Measurements from ENCODE around the gene MYO1D.
"Not testable (repeated sequence)": the region's sequence is repeated elsewhere in the genome, so short reads cannot be mapped to it uniquely, and the experiment has no call there.

Gene MYO1D

DNA sequence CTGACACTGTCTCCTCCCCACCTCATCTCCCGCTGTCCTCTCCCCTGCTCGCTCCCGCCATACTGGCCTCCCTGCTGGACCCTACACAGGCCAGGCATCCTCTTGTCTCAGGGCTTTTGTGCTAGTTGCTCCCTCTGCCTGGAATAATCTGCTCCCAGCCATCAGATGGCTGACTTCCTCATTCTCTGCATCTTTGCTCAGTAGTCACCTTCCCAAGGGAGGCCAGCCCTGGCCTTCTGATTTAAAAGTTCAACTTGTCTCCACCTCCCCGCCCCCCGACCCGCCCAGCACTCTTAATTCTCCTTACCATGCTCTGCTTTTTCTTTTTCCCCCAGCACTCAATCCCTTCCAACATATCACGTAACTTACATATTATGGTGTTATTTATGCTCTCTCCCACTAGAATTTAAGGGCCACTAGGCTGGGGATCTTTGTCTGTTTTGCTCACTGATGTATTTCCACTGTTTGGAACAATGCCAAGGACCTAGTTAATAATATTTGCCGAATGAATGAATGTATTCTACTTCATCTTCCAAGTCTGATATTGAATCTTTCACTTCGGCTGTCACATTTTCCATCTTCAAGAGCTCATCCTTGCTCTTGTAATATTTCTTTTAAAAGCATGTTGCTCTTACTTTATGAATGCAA lies 211.9 kb downstream of the MYO1D start:
- DNase-seq, result no peak

DNA sequence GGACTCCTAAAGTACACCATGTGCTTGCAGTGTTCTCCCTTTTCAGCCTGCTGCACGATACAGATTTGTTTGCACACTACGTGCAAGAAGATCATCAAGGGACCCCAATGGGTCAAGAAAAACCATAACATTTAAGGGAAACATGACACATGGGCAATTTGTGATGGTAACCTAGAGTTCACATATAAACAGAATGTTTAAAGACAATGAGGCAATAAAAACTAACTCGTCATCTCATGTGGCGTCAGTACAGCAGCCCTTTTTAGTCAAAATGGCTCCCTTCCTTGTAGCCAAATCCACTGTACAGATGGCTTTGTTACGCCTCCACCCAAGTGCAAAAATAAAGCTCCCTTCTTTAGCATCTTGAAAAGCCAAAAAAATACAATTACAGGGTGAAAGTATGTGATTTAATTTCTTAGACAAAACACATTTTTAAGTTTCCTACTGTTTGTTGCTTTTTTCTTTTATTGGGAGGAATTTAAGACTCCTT lies 216.4 kb downstream of the MYO1D start:
- DNase-seq, result no peak

DNA sequence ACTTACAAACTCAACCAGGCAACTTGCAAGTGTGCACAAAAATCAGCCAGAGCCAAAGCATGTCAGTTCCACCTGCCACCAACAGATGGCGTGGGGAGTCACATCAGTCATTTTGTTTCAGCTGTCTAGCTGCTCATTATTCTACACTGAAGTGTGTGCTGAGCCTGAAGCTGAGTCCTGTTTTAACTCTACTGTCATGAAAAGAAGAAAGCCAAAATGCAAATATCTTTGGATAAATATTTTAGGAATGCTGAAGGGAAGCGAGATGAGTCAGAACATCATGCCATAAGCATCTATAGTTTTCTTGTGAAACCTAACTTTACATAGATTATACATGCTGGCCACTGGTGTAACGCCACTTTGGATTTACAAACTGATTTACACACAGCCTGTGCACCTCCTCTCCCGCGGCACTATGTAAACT lies 217.5 kb downstream of the MYO1D start:
- DNase-seq, result peak in 13 of 14 donors; percentile 14 to 73 (median 56)

DNA sequence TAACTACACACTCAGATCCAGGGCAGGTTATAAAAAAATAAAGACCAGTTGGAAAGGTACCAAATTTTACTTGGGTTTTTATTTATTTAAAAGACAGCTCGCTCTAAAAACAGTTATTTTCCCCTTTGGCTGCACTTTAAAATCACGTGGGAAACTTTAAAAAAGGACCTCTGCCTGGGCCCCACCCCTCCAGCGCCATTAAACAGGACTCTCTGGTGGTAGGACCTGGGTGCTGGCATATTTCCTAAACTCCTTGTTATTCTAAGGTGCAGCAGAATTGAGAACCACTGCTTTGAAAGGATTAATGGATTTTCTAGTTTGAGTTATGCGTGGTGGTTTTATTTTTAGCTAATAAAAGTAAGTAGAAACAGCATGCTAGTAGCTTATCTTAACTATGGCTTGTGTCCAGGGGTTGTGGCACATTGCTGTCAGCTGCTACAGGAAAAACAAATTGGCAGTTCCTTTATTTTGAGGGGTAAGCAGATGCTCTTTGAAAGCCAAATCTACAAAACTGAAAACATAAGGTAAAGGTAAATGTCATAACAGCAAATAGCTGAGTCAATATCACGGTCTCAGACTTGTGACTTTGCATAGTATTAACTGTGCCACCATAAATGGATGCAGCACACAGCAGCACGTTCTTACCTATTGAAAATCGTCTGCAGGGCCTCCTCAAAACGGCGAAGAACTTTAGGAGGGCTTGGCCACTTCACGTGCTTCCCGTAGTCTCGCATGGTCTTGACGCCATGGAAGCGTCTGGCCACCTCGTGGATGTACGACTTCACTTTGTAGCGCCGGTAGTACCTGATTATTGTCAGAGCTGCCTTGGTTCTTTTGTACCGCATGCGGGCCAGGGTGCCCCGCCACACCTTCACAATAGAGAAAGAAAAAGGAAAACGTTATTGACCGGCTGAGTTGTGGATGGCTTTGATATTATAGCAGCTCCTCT lies 218.2 kb downstream of the MYO1D start:
- no peak for DNase-seq

DNA sequence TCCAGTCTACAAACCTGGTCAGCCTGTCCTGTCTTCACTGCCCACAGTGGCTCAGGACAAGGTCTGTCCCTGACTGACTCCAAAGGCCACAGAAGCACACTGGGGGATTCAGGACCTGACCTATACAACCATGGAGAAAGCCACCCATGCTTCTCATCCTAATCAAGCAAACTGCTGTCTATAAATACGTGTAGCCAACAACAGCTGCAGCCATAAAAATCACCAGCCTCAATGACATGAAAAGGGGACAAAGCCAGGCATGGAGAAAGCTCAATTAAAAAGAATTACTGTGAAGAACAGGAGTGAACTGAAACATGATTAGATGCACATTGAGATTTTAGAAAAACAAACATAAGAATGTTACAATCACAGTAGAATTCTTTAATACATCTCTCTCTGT lies 220.0 kb downstream of the MYO1D start:
- no peak for DNase-seq

DNA sequence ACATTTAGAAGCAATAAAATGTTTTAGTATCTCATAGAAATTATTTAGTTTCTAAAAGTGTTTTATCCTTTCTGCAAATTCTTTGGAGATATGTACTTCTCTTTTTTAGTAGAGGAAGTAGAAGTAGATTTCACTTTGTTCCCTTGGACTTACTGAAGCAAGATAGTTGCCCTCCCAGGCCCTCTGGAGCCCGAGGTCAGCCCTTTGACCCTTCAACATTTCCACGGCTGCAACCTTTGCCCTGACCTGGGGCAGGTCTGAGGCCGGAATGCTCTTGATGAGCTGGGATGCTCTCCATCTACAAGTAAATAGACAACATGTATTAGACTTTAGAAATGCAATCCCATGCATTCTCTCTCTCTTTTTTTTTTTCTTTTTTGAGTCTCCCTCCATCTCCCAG lies 222.6 kb downstream of the MYO1D start:
- no peak for DNase-seq

DNA sequence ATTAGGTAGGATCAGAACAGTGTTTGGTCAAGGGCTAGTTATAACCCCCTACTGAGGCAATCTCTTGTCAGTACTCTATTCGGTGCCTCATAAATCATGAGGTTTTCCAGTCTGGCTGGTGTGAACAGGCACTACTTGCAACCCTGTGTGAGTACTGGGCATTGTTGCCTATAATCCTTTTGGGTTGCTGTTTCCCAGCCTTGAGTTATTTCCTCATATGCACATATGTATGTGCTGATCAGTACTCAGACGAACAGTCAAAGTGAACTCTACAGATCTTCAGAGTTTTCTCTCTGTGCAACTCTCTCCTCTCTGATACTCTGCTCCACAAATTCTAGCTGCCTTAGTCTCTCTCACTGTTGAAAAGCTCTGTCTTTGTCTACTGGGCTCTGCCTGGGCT lies 225.8 kb downstream of the MYO1D start:
- no peak for DNase-seq

DNA sequence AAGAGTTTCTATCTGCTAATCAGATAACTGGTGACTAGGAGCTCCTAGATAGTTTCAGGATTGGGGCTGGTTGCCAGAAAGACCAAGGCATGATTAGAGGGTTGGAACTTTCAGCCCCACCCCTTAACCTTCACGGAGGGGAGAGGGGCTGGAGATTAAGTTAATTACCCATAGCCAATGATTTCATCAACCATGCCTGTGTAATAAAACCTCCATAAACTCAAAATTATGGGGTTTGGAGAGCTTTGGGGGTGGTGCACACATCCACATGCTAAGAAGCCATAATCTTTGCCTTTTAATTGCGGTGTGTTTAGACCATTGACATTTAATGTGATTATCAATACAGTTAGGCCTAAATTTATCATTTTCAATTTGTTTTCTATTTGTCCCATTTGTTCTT lies 228.5 kb downstream of the MYO1D start:
- DNase-seq, result no peak

DNA sequence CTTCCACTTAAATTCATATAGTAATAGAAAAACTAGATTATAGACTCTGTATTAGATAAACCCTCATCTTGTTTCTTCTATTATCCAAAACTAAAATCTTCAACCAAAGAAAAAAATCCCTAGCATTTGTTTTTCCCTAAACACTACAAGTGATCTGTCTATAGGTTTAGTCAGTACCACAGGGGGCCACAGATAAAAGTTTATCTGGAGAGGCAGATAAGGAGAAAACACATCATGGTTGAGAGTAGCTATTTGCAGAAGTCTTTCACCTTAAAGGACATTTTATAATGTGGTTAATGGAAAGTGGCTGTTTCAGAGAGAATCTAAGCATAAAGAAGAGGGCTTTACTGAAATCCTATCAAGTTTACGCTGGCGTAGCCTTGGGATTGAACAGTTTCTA lies 230.0 kb downstream of the MYO1D start:
- no peak for DNase-seq

DNA sequence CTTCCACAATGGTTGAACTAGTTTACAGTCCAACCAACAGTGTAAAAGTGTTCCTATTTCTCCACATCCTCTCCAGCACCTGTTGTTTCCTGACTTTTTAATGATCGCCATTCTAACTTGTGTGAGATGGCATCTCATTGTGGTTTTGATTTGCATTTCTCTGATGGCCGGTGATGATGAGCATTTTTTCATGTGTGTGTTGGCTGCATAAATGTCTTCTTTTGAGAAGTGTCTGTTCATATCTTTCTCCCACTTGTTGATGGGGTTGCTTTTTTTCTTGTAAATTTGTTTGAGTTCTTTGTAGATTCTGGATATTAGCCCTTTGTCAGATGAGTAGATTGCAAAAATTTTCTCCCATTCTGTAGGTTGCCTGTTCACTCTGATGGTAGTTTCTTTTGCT lies 235.4 kb downstream of the MYO1D start:
- not testable (repeated sequence) for DNase-seq

DNA sequence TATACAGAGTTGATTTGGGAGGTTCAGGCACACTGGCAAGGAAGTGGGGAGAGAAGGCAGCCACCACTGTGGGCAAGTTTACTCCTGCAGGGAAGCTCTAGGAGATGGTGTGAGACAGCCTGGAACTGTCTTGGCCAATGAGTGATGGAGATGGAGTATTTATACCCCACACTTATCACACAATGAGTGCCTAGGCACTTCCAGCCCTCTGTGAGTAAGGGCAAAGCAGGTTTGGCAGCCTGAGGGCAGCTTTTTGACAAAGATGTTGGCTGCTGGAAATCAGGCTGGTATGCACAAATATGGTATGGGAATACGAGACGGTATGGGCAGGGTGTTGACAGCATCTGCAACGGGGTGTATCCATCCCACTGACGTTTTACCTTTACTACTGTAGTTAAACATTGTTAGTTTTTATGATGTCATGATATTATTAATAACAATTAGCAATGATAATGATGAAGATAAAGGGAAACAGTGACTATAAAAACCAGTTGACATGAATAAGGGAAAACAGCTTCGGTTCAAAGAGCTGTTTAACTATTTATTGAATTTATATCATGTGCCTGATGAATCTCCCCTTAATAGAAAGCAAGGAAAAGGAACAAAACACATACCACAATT lies 240.2 kb downstream of the MYO1D start:
- no peak for DNase-seq

DNA sequence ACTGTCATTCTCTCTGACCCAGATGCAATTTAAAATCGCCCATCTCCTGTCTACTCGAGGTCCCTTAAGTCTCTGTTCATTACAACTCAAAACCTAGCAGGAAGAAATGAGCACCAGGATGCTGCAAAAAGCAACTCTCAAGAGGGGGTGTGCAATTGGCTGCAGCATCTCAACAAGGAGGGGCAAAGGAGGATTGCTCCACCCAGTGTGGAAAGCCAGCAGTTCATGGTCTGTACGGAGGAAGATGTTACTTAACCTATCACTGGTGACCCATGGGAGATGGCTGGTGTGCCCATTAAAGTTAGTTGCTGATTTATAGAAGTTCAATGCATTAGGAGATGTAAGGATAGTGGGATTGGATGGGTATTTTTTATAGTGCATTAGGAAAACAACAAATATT lies 242.8 kb downstream of the MYO1D start:
- DNase-seq, result no peak

DNA sequence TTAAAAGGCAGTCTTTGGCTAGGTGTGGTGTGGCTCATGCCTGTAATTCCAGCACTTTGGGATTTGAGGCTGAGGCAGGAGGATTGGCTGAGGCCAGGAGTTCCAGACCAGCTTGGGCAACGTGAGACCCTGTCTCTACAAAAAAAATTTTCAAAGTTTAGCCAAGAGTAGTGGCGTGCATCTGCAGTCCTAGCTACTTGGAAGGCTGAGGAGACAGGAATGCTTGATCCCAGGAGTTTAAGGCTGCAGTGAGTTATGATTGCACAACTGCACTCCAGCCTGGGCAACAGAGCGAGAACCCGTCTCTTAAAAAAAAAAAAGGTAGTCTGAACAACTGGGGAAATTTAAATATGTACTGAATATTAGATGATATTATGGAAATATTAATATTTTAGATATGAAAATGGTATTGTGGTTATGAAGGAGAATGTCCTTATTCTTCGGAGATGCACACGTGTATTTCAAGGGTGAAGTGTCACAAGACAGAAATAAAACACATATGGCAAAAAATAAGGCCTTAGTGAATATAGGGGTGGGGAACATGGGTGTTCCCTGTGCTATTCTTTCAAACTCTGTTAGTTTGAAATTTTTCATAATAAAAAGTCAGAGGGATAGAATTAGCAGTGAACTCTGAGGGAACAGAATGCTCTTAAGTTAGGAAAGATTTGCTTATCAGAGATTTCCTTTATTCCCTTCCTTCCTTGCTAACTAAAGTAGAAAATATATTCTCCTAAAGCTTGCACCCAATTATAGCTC lies 245.4 kb downstream of the MYO1D start:
- no peak for DNase-seq

DNA sequence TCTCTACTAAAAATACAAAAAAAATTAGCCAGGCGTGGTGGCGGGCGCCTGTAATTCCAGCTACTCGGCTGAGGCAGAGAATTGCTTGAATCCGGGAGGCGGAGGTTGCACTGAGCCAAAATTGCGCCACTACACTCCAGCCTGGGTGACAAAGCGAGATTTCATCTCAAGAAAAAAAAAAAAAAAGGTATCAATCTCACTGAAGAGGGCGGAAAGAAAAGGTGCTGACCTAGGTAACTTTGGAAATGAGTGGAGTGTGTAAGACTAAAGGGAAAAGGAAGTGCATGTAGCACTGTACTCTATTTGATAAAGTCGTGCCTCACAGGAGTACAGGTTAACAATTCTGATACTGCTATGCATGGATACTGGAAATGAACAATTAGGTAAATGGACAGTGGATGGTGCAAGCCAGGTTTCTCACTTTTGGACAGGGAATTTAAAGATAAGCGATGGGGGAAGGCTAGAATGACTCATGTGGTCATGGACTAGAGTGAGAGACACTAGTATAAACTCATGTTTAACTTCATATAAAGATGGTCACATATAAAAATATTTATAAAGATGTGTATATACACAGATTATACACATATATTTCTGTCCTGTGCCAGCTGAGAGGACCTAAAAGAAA lies 247.2 kb downstream of the MYO1D start:
- no peak for DNase-seq

DNA sequence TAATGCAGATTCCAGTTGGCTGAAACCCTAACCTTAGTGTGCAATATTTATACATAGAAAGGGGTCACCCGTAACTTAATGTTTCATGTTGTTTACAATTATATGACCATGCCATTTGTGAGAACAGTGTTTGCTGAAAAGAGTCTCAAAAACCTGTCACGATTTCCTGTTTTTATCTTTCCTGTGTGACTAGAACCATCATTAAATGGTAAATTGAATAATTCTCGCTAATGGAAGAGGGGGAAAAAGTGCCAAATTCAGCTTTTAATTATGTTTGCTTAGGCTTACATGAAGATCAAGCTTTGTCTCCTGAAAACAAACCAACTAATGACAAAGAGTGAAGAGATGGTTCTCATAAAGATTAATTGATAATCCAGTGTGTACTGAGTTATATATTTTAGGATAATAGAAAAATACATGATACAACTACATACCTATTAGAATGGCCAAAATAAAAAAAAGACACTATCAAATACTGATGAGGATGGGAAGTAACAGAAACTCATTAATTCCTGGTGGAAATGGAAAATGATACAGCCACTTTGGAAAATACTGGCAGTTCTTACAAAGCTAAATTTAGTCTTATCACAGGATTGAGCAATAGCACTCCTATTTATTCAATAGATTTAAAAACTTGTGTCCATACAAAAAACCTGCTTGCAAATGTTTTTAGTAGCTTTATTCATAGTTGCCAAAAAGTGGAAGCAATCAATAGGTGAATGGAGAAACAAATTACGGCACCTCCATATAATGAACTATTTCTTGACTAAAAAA lies 248.5 kb downstream of the MYO1D start:
- DNase-seq, result peak in 1 of 14 donors; percentile 18

DNA sequence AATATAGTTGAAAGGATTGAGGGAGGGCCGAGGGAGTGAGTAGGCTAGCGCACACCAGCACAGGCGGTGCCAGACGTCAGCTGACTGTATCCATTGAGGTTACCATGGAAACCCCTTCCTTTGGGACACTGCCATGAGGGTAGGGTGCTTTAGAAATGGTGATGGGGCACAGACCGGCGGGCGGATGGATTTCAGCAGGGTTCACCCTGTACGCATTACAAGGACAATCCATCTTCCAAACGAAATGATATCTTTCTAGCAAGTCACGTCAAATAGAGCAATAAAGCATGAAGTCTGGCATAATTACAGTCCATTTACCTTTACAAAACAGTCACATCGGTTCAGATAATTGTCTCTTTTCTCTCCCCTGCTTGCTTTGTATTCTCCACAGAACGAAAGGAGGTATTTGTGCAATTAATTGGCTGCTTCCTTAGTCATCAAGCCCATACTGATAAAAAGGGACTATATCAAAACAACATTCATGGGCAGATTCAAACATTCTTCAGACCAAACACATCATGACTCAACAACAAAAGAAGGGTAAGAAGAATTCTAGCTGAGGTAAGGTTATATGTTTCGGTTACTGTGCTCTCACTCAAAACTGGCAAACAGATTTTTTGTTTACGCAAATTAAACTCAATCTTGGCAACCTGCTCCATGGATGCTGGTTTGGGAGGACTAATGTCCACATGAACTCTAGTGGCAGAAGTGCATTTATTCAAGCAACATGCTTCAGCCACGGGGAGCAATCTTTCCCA lies 249.5 kb downstream of the MYO1D start:
- peak in 12 of 14 donors; percentile 27 to 94 (median 58) for DNase-seq

DNA sequence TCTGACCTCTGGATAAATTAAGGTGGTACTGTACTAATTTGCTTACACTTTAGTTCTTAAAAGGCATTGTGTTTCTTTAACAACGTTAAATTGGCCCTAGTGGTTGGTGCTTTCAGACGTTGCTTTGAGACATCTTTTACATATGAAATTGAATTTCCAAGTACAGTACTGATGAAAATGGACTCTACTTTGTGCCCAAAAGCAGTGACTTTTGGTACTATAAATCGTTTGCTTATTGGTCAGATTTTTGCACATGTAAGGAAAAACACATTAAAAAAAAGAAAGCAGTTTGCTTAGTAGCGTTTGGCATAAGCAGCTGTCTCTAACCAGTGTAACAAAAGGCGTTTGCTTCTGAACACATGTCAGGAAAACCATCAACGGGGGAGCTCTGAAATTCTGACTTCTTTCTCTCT lies 250.5 kb downstream of the MYO1D start:
- DNase-seq, result peak in 2 of 14 donors; percentile 21 to 57

DNA sequence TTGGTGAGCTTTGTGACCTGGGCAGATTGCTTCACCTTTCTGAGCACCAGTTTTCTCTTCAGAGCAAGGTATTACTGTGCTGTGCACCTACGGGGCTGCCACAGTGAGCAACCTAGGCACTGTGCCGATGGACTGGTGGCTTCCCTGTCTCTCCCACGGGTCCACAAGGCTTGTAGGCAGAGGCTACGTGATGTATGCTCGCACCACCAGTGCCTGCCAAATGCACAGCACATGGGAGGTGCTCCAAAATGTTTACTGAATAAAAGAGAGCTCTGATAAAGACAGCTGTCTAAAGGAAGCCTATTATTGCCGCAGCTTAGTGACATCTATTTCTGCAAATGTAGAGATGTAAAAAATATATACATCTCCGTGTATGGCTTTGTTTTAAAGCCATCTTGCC lies 251.0 kb downstream of the MYO1D start:
- peak in 4 of 14 donors; percentile 5 to 57 (median 12) for DNase-seq

DNA sequence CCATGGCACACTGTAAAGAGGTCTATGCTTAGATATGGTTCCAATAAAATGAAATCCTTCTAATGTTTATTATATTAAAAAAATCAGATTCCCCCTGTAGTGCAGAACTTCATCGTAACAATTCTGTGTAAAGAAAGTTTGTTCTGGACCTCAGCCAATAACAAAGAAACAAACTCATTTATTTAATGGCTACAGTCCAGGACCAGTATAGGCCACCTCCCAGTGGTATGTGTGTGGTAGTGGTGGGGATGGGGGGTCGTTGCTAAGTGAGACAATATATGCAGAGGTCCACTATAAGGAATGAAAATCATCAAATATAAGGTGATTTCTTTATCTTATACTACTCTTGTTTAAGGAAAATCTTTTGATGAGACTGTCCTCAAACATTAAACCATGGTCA lies 253.7 kb downstream of the MYO1D start:
- no peak for DNase-seq

DNA sequence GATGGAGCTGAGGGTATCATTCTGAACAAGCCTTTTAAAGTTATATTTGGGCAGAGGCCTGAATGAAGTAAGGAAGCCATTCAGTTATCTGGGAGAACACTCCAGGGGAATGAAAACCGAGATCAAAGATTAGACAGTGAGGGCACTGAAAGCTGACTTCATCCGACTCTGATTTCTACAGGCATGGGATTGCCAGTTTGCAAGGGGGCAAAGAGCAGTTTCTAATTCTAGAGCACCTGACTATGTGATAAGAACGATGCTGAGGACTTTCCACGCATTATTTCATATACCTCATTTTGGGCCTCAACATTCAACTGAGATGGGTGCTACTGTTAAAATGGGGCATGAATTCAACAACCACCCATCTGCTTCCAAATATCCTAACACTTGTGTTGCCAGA lies 254.4 kb downstream of the MYO1D start:
- DNase-seq, result no peak
